ENCODE measurements around the gene FAM168A. TPM values are rescaled to one million over a fixed set of nuclear protein-coding genes. Genes with fewer than 3 reads are reported as not detected.

Gene FAM168A
- total and polyA plus RNA-seq, 2 donors, result 29.0 to 31.4 TPM

DNA sequence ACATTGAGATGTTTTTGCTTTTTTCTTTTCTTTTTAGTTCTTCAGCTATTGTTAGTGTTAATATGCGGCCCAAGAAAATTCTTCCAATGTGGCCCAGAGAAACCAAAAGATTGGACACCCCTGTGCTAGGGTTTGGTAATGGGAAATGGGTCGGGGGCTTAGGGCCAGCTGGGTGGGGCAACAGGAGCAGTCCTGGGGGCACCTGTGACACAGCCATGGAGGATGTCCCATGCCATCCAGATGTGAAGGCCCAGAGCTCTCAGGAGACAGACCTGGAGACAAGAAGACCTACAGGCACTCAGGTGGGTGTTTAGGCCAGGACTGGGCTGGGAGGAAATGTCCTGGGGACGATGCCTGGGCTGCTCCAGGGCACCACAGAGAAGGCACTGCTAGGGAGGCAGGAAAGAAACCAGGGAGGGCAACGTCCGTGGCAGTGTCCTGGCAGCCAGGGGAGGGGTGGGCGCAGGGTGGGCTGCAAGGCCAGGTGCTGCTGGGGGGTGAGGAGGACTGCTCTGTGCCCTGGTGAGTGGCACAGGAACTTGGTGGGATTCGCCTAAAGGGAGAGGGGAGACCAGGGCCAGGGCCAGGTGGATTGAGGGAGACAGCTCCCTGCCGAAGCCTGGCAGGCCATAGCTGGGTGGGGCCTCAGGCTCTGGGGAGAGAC, 200.3 kb downstream of the FAM168A start:
- no peak for DNase-seq (ENCODE audit: extremely low spot score)
- Histone ChIP-seq H3K27ac (ENCODE audit: low read depth) (no peak overlapping the region), H3K4me3 (ENCODE audit: low read depth, low read length) (no peak overlapping the region), H3K4me1 (ENCODE audit: insufficient read depth) (no peaks in the 10 kb centered on the region), H3K36me3 (ENCODE audit: insufficient read depth) (no peaks in the 10 kb centered on the region)
- 84% methylated on average over 8 of the region's 8 CpGs for WGBS

DNA sequence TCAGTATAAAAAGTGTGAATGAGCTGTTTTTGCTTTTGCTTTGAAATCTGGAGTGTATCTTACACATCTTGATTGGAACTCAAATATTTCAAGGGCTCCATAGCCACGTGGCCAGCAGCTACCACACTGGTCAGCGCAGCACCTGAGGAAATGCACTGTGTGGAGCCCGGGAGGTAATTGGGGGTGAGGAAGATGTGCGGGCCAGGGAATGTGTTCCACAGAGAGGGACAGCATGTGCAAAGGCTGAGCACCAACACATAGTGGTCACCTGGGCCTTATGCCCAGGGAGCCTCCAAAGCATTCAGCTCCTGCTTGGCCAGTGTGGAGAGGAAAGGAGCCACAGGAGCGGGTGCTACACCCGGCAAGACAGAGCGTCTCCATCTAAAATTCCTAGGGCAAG, 200.9 kb downstream of the FAM168A start:
- no peaks in the 10 kb centered on the region for H3K4me1 ChIP-seq (ENCODE audit: insufficient read depth)

DNA sequence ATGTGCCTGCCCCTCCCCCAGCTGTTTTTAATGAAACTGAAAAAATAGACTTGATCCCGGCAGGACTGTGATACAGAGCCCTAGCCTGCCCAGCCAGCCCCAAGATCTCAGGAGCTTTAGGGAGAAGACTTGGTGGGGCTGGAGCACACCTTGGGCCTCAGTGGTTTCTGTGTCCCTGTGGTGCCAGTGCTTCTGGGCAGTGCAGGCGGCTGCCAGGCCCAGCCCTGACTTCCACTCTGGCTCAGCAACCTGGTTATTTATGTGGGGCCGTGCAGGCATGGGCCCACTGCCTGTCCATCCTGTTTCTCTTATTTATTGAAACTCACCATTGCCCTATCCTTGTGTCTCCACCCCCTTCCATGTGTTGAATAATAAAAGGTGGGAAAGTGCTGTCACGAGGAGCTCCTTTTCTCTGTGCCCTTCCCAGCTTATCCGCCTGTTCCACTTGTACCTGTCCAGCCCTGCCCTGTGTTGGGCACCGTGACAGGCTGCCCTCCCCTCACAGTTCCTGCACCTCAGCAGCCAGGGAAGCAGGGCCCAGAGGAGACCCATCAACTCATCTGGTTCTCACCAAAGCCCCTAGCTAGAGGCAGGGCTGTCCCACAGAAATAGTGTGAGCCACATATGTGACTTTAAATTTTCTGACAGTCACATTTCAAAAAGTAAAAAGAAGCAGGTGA, 201.5 kb downstream of the FAM168A start:
- no peaks in the 10 kb centered on the region for H3K4me1 ChIP-seq (ENCODE audit: insufficient read depth)
- no peak for DNase-seq (ENCODE audit: extremely low spot score)
- H3K4me3 ChIP-seq (ENCODE audit: low read depth, low read length), result no peak overlapping the region
- 77% methylated on average over 6 of the region's 6 CpGs for WGBS
- no peaks in the 10 kb centered on the region for H3K36me3 ChIP-seq (ENCODE audit: insufficient read depth)
- no peak overlapping the region for H3K27ac ChIP-seq (ENCODE audit: low read depth)

More for the DNA sequence above, 200.9 kb downstream of the FAM168A start:
- 70% methylated on average over 7 of the region's 7 CpGs for WGBS
- no peak for DNase-seq (ENCODE audit: extremely low spot score)
- Histone ChIP-seq H3K4me3 (ENCODE audit: low read depth, low read length) (no peak overlapping the region), H3K27ac (ENCODE audit: low read depth) (no peak overlapping the region), H3K36me3 (ENCODE audit: insufficient read depth) (no peaks in the 10 kb centered on the region)

DNA sequence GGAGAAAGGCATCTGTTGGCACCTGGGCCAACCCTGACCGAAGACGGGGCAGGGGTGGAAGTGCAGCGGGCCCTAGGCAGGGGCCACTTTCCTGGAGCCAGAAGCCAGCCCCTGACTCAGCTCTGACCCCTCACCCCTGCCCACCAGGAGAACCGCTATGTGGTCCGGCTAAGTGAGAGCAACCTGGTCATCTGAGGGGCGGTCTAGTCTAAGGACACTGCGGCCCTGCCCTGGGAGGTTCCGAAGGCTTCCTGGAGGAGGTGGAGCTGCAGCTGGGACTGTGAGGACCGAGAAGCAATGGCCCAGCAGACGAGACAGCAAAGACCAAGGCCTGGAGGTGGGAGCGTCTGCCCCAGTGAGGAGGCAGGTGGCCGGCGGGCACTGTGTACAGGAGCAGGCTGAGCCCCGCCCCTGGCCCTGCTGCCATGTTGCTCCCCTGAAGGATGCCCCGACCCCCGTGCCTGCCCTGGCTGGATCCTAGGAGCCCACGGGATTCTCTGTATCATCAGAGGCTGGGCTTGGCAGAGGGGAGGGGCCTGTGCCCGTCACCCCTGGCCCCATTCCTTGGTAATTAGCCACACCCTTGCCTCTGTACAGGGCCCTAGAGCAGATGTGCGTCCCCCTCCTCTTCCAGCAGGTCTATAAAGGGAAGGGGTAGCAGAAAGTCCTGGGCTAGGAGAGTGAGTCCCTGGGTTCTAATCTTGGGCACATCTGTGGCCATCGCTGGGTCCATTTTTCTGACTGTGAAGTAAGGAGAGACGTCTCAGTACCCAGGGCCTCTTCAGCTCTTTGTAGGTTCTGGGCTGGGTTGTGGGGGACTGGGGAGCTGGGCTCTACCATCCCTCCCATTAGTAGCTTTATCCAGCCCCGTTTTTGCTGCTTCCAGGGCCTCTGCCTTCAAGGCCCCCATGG, 202.4 kb downstream of the FAM168A start:
- no peak overlapping the region for H3K27ac ChIP-seq (ENCODE audit: low read depth)
- H3K4me3 ChIP-seq (ENCODE audit: low read depth, low read length), result no peak overlapping the region
- H3K36me3 ChIP-seq (ENCODE audit: insufficient read depth), result no peaks in the 10 kb centered on the region
- DNase-seq (ENCODE audit: extremely low spot score), result no peak
- no peaks in the 10 kb centered on the region for H3K4me1 ChIP-seq (ENCODE audit: insufficient read depth)
- WGBS, result 86% methylated on average over 22 of the region's 22 CpGs

DNA sequence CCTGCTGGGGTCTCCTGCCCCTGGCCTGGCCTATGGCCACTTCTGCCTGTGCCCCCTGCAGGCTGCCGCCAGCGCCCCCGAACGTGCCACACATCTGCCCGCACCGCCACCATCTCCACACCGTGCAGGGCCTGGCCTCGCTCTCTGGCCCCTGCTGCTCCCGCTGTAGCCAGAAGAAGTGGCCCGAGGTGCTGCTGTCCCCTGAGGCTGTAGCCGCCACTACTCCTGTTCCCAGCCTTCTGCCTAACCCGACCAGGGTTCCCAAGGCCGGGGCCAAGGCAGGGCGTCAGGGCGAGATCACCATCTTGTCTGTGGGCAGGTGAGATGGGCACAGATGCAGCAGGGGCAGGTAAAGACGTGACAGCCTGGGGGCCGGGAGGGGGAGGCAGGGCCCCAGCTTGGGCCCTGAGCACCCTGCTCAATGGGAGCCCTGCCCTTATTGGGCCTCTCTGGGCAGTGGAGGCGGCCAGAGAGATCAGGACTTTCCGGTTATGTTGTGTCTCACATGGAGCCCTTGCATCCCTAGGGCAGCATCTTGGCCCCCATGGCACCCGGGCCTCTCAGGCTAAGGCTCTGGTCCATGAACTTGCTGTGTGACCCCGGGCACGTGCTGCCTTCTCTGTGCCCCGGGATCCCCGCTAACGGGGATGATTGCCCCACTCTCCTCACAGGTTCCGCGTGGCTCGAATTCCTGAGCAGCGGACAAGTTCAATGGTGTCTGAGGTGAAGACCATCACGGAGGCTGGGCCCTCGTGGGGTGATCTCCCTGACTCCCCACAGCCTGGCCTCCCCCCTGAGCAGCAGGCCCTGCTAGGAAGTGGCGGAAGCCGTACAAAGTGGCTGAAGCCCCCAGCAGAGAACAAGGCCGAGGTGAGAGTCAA, 203.3 kb downstream of the FAM168A start:
- Histone ChIP-seq H3K27ac (ENCODE audit: low read depth) (no peak overlapping the region), H3K4me3 (ENCODE audit: low read depth, low read length) (no peak overlapping the region), H3K36me3 (ENCODE audit: insufficient read depth) (no peaks in the 10 kb centered on the region), H3K4me1 (ENCODE audit: insufficient read depth) (no peaks in the 10 kb centered on the region)
- 92% methylated on average over 34 of the region's 34 CpGs for WGBS
- DNase-seq (ENCODE audit: extremely low spot score), result no peak

DNA sequence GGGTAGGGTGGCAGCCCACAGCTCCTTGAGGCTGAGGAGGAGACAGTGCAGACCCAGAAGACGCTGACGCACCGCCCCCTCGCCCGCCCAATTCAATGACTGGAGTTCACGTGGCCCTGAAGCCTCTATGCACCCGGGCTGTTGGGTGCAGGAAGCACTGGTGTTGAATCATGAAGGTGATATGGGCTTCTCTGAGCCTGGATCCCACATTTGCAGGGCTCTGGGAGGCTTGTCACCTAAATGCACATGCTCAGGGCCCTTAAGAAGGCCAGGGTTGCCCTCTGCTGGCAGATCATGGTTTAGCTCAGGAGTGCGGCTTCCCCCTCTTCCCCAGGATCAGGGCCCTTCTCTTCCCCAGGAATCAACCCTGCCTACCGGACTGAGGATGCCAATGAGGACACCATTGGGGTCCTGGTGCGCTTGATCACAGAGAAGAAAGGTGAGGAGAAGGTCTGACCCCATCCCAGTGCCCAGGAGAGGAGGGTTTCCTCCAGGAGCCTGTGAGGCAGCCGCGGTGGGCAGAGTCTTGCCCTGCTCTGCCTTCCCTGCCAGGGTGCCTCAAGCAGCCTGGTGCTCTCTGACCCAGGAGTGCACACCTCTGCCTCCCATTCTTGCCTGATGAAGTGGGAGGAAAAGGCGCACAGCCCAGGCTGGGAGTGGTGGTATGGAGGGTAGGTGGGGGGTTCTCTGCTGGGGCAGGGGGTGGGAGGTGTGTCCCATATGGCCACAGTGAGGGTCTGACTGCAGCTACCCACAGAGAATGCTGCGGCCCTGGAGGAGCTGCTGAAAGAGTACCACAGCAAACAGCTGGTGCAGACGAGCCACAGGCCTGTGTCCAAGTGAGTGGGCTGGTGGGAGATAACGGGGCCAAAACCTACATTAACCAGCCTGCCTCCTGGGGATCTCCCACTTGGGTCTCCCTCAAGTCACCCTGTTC, 204.2 kb downstream of the FAM168A start:
- no peak for DNase-seq (ENCODE audit: extremely low spot score)
- no peak overlapping the region for H3K4me3 ChIP-seq (ENCODE audit: low read depth, low read length)
- no peaks in the 10 kb centered on the region for H3K4me1 ChIP-seq (ENCODE audit: insufficient read depth)
- no peaks in the 10 kb centered on the region for H3K36me3 ChIP-seq (ENCODE audit: insufficient read depth)
- H3K27ac ChIP-seq (ENCODE audit: low read depth), result no peak overlapping the region
- WGBS, result 71% methylated on average over 16 of the region's 16 CpGs

DNA sequence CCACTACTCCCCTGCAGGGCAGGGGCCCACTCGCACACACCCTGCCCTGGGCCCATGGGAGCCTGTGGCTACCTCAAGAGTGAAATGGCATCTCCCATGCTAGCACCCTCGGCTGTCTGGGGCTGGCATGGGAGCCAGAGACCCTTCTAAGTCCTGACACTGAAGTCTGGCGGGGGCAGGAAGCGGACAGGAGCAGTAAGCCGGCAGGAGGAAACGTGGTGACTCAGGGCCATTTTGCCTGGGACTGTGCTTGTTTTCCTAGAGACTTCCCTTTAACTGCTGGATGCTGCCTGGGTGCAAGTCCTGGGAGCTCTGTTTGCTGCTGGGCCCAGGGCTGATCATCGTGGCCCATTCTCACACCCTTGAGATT, 204.9 kb downstream of the FAM168A start:
- Histone ChIP-seq H3K36me3 (ENCODE audit: insufficient read depth) (no peaks in the 10 kb centered on the region), H3K4me3 (ENCODE audit: low read depth, low read length) (no peak overlapping the region), H3K27ac (ENCODE audit: low read depth) (no peak overlapping the region), H3K4me1 (ENCODE audit: insufficient read depth) (no peaks in the 10 kb centered on the region)
- WGBS, result 93% methylated on average over 7 of the region's 7 CpGs
- no peak for DNase-seq (ENCODE audit: extremely low spot score)

DNA sequence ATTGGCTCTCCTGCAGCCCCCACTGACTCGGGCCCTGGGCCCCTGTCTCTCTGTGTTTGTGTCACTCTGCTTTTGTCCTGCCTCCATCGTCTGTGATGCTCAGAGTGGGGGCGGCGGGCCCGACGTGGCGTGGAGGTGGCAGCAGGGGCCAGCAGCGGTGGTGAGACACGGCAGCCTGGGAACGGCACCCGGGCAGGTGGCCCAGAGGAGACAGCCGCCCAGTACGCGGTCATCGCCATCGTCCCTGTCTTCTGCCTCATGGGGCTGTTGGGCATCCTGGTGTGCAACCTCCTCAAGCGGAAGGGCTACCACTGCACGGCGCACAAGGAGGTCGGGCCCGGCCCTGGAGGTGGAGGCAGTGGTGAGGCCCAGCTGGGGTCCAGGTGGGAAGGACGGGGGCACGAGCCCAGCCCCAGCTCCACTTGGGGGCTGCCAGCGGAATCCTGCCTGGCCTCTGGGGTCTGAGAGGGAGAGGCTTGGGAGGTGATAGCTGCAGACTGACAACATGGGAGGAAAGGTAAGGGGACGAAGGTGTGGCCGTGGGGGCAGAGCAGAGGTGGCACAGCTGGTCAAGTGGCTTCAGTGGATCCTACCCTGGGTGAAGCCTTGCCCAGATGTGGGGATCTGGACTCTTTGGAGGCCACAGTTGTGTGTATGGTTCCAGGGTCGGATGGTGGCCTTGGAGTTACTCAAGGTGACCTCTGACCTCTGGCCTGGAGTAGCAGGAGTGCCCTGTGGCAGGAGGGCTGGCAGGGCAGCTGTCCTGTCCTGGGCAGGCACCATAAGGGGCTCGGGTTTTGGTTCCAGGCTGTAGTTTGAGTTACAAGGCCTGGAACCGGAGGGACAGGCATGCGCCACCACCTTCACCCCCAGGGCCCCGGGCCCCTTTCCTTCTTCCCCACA, 205.6 kb downstream of the FAM168A start:
- no peak for DNase-seq (ENCODE audit: extremely low spot score)
- H3K4me3 ChIP-seq (ENCODE audit: low read depth, low read length), result no peak overlapping the region
- no peaks in the 10 kb centered on the region for H3K36me3 ChIP-seq (ENCODE audit: insufficient read depth)
- 95% methylated on average over 31 of the region's 31 CpGs for WGBS
- H3K27ac ChIP-seq (ENCODE audit: low read depth), result no peak overlapping the region
- H3K4me1 ChIP-seq (ENCODE audit: insufficient read depth), result no peaks in the 10 kb centered on the region

DNA sequence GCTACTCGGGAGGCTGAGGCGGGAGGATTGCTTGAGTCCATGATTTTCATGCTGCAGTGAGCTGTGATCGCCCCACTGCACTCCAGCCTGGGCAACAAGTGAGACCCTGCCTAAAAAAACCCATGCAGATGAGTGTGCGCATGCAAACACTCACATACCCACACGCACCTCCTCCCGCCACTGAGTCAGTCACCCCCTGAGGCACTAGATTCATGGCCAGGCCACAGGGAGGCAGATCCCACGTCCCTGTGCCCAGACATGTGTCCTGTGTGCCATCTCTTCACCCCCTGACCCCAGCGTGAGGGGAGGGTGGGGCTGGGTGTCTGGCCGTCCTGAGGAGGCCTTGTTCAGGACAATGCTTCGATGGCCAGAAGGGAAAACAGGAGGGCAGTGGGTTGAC, 206.2 kb downstream of the FAM168A start:
- Histone ChIP-seq H3K4me3 (ENCODE audit: low read depth, low read length) (no peak overlapping the region), H3K27ac (ENCODE audit: low read depth) (no peak overlapping the region), H3K4me1 (ENCODE audit: insufficient read depth) (no peaks in the 10 kb centered on the region), H3K36me3 (ENCODE audit: insufficient read depth) (no peaks in the 10 kb centered on the region)
- 96% methylated on average over 10 of the region's 10 CpGs for WGBS
- DNase-seq (ENCODE audit: extremely low spot score), result no peak

DNA sequence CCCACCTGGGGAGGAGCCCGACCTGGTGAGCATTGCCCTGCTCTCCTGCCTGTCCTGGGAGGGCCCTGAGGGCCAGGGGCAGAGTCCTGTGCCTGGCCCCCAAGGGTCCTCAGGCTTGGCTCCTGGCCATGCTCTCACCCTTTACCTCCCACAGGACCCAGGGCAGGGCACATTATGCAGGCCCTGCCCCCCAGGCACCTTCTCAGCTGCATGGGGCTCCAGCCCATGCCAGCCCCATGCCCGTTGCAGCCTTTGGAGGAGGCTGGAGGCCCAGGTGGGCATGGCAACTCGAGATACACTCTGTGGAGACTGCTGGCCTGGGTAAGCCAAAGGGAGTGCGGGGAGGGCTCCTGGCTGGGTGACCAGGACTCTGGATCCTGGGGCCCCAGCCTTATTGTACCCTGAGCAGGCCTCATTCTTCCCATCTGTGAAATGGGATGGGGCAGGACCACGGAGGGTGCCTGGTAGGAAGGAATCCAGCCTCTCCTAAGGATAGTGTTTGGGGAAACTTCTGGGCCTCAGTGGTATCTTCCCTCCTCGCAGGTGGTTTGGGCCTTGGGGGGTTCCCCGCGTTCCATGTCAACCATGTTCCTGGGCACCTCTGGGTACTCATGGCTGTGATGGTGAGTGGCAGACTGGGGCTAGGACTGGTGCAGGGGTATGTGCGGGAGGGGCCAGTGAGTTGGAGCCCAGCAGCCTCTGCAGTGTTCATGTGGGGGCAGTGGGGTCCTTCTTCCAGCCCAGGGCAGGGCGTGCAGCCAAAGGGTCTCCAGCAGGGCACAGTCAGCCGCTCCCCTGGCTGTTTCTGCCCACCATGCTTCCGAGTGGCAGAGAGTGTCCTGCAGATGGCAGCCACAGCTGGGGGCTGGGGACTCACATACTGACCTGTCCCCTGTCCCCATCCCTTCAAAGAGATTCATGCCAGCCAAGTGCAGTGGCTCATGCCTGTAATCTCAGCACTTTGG, 207.0 kb downstream of the FAM168A start:
- no peak overlapping the region for H3K4me3 ChIP-seq (ENCODE audit: low read depth, low read length)
- DNase-seq (ENCODE audit: extremely low spot score), result no peak
- H3K4me1 ChIP-seq (ENCODE audit: insufficient read depth), result no peaks in the 10 kb centered on the region
- H3K36me3 ChIP-seq (ENCODE audit: insufficient read depth), result no peaks in the 10 kb centered on the region
- 93% methylated on average over 12 of the region's 12 CpGs for WGBS
- H3K27ac ChIP-seq (ENCODE audit: low read depth), result no peak overlapping the region

DNA sequence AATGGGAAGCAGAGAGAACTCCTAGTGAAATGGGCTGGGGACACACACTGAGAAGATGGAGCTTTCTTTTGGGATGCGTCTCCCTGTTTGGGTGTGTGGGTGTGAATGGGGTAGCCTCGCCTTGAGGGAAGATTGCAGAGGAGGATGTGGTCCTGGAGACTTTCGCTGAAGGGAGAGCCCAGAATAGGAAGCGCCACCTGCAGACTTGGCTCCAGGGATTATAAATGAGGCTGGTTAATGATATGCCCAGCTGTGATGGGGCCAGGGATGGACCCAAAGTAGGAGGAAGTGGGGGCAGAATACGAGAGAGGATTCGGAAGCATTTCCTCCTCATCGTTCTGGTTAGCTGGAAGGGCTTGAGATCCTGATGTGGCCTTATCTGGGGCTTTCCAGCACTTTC, 208.0 kb downstream of the FAM168A start:
- no peaks in the 10 kb centered on the region for H3K4me1 ChIP-seq (ENCODE audit: insufficient read depth)
- DNase-seq (ENCODE audit: extremely low spot score), result no peak
- no peak overlapping the region for H3K4me3 ChIP-seq (ENCODE audit: low read depth, low read length)
- H3K27ac ChIP-seq (ENCODE audit: low read depth), result no peak overlapping the region
- no peaks in the 10 kb centered on the region for H3K36me3 ChIP-seq (ENCODE audit: insufficient read depth)
- 94% methylated on average over 7 of the region's 7 CpGs for WGBS

Measured in urinary bladder (tissue), 4 donors.